Measurements from ENCODE around the gene DSCAML1. TPM values are rescaled to one million over a fixed set of nuclear protein-coding genes. Genes with fewer than 3 reads are reported as not detected.

DSCAML1 gene
- total RNA-seq, 2 experiments from 2014 or later, result 1.4 to 3.1 TPM

DNA sequence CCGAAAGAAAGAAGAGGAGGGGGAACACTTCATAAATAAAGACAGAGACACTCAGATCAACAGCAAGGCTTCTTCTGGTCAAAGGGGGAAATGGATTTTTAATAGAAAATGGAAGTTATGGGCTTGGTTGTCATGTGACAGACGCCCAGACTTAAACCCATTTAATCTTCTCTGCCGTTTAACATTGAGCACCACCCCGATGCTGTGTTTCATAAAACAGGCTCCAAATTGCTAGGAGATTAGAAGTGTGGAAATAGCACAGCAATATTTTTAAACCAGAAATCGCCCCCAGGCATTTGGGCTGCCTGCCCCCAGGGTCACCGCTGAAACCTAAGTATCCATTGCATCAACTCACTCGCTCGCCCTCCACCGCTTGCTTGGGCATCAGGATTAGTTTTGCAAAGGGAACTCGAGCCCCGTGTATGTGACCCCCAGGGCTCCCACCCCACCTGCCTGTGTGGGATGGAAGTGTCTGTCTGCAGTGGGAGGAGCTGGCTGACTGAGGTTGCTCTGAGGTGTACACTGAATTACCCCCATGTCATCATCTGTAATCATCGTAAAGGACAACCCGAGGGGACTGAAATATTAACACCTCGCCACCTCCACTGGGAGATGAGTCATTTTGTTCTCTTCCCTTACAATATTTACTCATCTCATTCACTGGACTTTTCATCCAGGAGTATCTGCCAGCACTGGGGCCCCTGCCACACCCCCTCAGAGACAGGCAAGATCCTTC lies 10.7 kb downstream of the DSCAML1 start:
- POLR2A ChIA-PET, result no interaction called here
- H3K27ac Mint-ChIP-seq, result no peak overlapping the region
- H3K9me3 Mint-ChIP-seq, result no peaks in the 10 kb centered on the region
- ATAC-seq (ENCODE audit: low read depth) (no peak), DNase-seq (no peak)
- H3K27me3 Mint-ChIP-seq, result peaks cover 16% of the 10 kb centered on the region
- no peak overlapping the region for H3K4me3 Mint-ChIP-seq
- H3K36me3 Mint-ChIP-seq, result no peaks in the 10 kb centered on the region
- H3K4me1 Mint-ChIP-seq, result no peaks in the 10 kb centered on the region

DNA sequence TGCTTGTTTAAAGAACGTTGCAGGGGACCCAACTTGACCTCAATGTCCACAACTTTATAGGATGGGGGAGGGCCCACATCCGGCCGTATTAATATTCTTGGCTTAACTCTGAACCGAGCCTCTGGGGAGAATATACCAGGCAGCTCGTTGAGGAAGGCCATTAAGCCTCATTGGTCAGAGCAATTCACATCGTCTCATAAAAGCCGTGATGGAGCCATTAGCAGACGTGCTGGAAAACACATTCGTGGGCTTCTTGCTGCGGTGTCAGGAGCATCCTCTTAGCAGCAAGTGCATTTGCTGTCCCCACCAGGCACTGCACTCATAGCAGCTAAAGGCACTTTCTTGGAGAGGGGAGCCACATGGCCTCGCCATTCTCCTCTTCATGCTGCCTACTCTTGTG lies 14.9 kb downstream of the DSCAML1 start:
- Mint-ChIP-seq H3K4me3 (no peak overlapping the region), H3K27ac (no peak overlapping the region), H3K4me1 (no peaks in the 10 kb centered on the region), H3K9me3 (no peaks in the 10 kb centered on the region), H3K27me3 (peaks cover 10% of the 10 kb centered on the region), H3K36me3 (no peaks in the 10 kb centered on the region)
- DNase-seq (no peak), ATAC-seq (ENCODE audit: low read depth) (no peak)
- POLR2A ChIA-PET, result no interaction called here

DNA sequence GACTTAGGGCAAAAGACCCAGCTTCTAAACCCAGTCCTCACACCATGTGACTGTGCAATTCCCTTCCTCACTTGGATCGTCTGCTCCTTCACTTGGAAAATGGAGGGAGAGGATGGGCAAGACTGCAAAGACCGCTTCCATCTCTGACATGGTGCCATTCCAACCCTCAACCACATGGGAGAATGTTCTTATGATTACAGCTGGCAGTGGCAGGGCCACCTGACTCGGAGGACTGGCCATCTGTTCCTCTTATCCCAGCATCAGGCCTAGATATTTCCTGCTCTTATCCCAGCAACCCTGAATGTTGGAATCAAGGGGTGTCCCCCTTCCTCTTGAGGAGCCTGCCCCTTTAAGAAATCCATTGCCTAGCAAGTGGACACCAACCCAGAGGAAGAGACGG lies 15.4 kb downstream of the DSCAML1 start:
- DNase-seq (no peak), ATAC-seq (ENCODE audit: low read depth) (no peak)
- H3K9me3 Mint-ChIP-seq, result no peaks in the 10 kb centered on the region
- no peak overlapping the region for H3K4me3 Mint-ChIP-seq
- no peaks in the 10 kb centered on the region for H3K4me1 Mint-ChIP-seq
- no peak overlapping the region for H3K27ac Mint-ChIP-seq
- H3K27me3 Mint-ChIP-seq, result peaks cover 10% of the 10 kb centered on the region
- POLR2A ChIA-PET, result no interaction called here
- H3K36me3 Mint-ChIP-seq, result no peaks in the 10 kb centered on the region

DNA sequence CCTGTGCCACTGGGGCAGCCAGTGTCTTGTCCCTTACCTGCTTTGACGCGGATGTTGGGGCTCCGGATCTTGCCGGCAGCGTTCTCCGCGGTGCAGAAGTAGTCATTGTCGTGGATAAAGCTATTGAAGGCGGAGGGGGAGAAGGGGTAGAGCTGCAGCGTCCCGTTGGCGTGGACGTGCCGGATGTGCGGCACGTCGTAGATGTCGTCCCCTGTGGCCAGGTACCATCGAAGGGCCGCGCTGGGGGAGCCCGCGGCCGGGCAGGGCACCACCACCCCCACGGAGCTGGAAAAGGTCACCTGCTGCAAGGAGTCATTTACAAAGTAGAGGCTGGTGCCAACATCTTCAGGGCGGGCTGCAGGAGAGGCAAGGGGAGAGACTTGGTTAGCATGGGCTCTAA lies 16.6 kb downstream of the DSCAML1 start:
- POLR2A ChIA-PET, result no interaction called here
- Mint-ChIP-seq H3K27ac (no peak overlapping the region), H3K27me3 (peaks cover 7% of the 10 kb centered on the region), H3K4me1 (no peaks in the 10 kb centered on the region), H3K9me3 (no peaks in the 10 kb centered on the region), H3K36me3 (no peaks in the 10 kb centered on the region), H3K4me3 (no peak overlapping the region)
- no peak for ATAC-seq (ENCODE audit: low read depth)
- DNase-seq, result no peak

DNA sequence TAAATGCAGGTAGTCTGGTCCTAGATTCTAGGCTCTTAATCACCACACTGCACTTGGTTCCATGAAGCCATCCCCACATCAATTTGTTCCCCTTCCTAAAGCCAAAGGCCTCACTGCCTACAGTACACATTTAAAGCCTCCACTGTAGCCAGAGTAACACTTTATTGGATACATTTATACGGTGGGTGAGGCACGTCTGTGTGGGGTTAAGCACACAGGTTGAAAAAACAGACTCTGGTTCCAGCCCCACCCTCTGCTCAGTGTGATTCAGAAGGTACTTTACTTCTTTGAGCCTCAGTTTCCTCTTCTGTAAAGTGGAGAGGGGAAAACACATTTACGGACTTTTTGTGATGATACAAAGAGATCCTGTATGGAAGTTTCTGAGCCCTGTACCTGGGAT lies 22.5 kb downstream of the DSCAML1 start:
- no peaks in the 10 kb centered on the region for H3K9me3 Mint-ChIP-seq
- POLR2A ChIA-PET, result no interaction called here
- no peak overlapping the region for H3K4me3 Mint-ChIP-seq
- peaks cover 1% of the 10 kb centered on the region for H3K27me3 Mint-ChIP-seq
- H3K27ac Mint-ChIP-seq, result no peak overlapping the region
- no peaks in the 10 kb centered on the region for H3K4me1 Mint-ChIP-seq
- no peaks in the 10 kb centered on the region for H3K36me3 Mint-ChIP-seq
- DNase-seq, result no peak
- ATAC-seq (ENCODE audit: low read depth), result no peak

DNA sequence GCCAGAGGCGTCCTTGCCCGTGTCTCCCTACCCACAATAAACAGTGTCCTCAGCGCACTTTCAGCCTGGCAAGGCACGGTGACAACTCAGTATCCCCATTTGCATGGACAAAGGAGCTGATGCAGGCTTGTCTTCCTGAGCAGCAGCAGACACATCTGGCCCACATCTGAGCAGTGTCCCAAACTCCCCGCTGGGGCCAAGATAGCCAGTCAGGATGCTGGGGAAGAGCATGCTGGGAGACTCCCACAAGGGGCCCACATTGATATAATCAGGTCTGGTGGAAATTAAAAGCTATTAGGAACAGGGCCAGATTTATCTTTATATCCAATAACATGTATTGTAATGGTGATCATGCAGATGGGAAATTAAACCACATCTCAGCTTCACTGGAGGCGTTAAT lies 24.7 kb downstream of the DSCAML1 start:
- H3K27me3 Mint-ChIP-seq, result peaks cover 3% of the 10 kb centered on the region
- POLR2A ChIA-PET, result no interaction called here
- ATAC-seq (ENCODE audit: low read depth) (no peak), DNase-seq (no peak)
- H3K36me3 Mint-ChIP-seq, result no peaks in the 10 kb centered on the region
- H3K9me3 Mint-ChIP-seq, result no peaks in the 10 kb centered on the region
- H3K4me1 Mint-ChIP-seq, result no peaks in the 10 kb centered on the region
- H3K27ac Mint-ChIP-seq, result no peak overlapping the region
- H3K4me3 Mint-ChIP-seq, result no peak overlapping the region

DNA sequence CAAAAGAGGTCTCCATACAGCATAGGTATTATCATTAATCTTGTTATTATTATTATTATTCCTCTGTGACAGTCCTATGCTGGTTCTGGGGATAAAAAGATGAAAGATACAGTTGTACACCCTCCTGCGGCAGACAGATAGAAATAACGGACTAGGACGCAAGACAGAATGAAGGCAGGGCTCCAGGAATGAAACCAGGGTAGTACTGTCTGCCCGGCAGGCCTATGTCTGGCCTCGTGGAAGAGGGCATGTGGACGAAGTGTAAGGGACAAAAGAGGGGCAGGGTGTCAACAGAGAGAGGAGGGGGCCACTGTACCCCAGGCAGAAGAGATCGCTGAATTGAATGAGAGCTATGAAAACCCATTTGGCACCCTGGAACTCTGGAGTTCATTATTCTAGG lies 25.2 kb downstream of the DSCAML1 start:
- ATAC-seq (ENCODE audit: low read depth) (no peak), DNase-seq (no peak)
- no peak overlapping the region for H3K4me3 Mint-ChIP-seq
- peaks cover 3% of the 10 kb centered on the region for H3K27me3 Mint-ChIP-seq
- H3K9me3 Mint-ChIP-seq, result no peaks in the 10 kb centered on the region
- POLR2A ChIA-PET, result no interaction called here
- H3K36me3 Mint-ChIP-seq, result no peaks in the 10 kb centered on the region
- no peaks in the 10 kb centered on the region for H3K4me1 Mint-ChIP-seq
- H3K27ac Mint-ChIP-seq, result no peak overlapping the region

DNA sequence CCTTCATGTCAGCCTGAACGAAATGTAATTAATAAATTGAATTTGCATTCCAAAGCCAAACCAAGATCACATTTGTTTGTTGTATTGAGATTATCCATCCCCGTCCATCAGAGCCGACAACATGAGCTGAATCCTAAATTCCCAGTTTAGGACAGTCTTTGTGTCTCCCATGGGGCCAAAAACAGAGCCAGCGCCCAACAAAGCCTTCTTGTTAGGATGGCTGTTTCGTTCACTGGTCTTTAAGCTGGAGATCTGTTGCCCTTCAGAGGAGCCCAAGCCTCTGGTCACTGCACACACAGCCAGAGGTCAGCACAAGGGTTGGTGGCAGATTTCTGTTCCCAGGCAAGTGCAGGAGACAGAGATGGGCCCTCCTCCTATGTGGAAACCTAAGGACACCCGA lies 25.8 kb downstream of the DSCAML1 start:
- no peak for DNase-seq
- Mint-ChIP-seq H3K27me3 (peaks cover 3% of the 10 kb centered on the region), H3K4me1 (no peaks in the 10 kb centered on the region), H3K36me3 (no peaks in the 10 kb centered on the region), H3K27ac (no peak overlapping the region), H3K9me3 (no peaks in the 10 kb centered on the region), H3K4me3 (no peak overlapping the region)
- ATAC-seq (ENCODE audit: low read depth), result no peak
- POLR2A ChIA-PET, result no interaction called here

DNA sequence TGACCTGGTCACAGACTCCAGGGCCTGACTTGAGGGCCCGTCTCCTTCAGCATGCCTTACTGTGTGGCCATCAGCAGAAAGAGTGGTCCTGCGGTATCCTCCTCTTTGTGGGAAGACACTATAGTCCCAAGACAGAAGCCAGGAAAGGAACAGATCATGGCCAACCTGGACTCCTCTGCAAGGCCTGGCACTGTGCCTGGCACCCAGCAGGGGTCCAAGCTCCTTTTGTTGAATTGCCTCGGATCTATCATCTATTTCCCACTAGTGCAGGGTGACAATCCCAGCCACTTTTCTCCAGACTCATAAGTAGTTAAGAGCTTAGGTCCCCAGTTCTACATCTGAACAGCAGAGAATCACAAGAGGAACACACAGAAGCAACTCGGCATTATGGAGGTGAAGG lies 27.0 kb downstream of the DSCAML1 start:
- Mint-ChIP-seq H3K9me3 (no peaks in the 10 kb centered on the region), H3K27me3 (peaks cover 3% of the 10 kb centered on the region), H3K4me1 (no peaks in the 10 kb centered on the region), H3K27ac (no peak overlapping the region), H3K36me3 (no peaks in the 10 kb centered on the region), H3K4me3 (no peak overlapping the region)
- no peak for DNase-seq
- ATAC-seq (ENCODE audit: low read depth), result no peak
- POLR2A ChIA-PET, result no interaction called here

DNA sequence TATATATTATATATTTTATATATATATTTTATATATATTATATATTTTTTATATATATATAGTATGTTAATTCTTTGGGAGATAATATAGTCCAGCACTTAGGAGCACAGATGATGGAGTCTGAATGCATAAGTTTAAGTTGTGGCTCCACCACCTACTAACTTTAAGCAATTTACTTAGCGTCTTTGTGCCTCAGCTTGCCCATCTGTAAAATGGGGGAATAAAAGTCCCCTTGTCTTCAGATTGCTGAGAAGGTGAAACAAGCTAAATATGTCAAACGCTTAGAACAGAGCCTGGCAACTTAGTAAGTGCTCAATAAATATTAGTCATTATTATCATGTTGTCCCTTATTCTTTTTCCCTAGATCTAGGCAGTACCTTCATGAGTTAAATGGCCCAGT lies 27.5 kb downstream of the DSCAML1 start:
- POLR2A ChIA-PET, result no interaction called here
- Mint-ChIP-seq H3K27ac (no peak overlapping the region), H3K27me3 (peaks cover 3% of the 10 kb centered on the region), H3K9me3 (no peaks in the 10 kb centered on the region), H3K4me1 (no peaks in the 10 kb centered on the region), H3K36me3 (no peaks in the 10 kb centered on the region), H3K4me3 (no peak overlapping the region)
- ATAC-seq (ENCODE audit: low read depth), result no peak
- DNase-seq, result no peak

DNA sequence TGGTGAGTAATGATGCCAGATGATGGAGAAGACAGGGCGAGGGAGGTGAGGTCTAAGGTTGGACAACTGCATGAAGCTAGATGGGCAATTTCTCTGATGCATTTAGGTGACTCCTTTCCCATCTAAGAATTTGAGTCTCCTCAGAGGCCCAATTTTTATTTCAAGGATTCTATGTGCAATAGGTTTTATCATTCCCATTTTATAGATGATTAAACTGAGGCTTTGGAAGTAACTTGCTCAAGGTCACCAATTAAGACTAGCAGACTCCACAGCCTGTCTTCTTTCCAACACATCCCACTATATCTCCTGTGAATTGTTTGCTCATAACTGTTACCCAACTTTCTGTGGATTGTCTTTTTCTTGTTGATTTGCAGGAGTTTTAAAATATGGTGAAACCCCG lies 28.5 kb downstream of the DSCAML1 start:
- H3K36me3 Mint-ChIP-seq, result no peaks in the 10 kb centered on the region
- DNase-seq (no peak), ATAC-seq (ENCODE audit: low read depth) (no peak)
- H3K27me3 Mint-ChIP-seq, result peaks cover 5% of the 10 kb centered on the region
- H3K4me3 Mint-ChIP-seq, result no peak overlapping the region
- POLR2A ChIA-PET, result no interaction called here
- no peak overlapping the region for H3K27ac Mint-ChIP-seq
- H3K4me1 Mint-ChIP-seq, result no peaks in the 10 kb centered on the region
- H3K9me3 Mint-ChIP-seq, result no peaks in the 10 kb centered on the region

DNA sequence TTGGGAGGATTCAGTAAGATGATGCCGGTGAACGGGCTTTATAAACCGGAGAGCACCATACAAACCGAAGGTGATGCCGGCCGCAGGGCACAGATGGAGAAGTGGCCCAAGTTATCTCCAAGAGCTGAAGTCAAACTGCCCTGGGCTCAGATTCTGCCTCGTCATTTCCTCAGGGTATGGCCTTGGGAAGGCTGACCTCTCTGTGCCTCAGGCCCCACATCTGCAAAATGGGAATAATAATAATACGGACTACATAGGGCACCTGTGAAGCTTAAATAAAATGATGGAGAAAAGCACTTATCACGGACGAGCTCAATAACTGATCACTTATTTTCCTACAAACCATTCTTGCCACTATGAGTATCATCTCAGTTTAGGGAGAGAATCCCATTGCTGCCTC lies 29.9 kb downstream of the DSCAML1 start:
- POLR2A ChIA-PET, result no interaction called here
- Mint-ChIP-seq H3K36me3 (no peaks in the 10 kb centered on the region), H3K27me3 (peaks cover 5% of the 10 kb centered on the region), H3K4me1 (no peaks in the 10 kb centered on the region), H3K27ac (no peak overlapping the region), H3K9me3 (no peaks in the 10 kb centered on the region), H3K4me3 (no peak overlapping the region)
- DNase-seq, result no peak
- no peak for ATAC-seq (ENCODE audit: low read depth)

DNA sequence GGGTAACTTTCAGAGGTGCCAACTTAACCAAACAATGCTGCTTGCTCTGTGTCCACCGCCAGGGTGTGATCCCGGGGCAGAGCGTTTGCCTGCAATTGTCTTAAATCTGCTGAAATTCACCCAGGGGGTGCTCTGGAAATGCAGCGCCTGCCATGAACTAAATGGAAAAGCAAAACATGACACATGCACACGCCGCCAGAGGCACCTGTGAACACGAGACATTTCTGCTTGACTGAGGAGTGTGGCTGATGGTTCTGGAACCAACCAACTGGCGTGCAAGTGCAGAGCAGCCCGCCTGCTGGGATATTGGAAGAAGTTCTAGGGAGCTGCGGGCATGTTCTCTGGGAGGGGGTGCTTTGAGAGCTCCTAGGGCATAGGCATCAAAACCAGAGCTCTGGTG lies 30.4 kb downstream of the DSCAML1 start:
- ATAC-seq (ENCODE audit: low read depth) (no peak), DNase-seq (no peak)
- H3K9me3 Mint-ChIP-seq, result no peaks in the 10 kb centered on the region
- no peak overlapping the region for H3K4me3 Mint-ChIP-seq
- POLR2A ChIA-PET, result no interaction called here
- H3K36me3 Mint-ChIP-seq, result no peaks in the 10 kb centered on the region
- no peaks in the 10 kb centered on the region for H3K4me1 Mint-ChIP-seq
- H3K27me3 Mint-ChIP-seq, result peaks cover 5% of the 10 kb centered on the region
- H3K27ac Mint-ChIP-seq, result no peak overlapping the region

DNA sequence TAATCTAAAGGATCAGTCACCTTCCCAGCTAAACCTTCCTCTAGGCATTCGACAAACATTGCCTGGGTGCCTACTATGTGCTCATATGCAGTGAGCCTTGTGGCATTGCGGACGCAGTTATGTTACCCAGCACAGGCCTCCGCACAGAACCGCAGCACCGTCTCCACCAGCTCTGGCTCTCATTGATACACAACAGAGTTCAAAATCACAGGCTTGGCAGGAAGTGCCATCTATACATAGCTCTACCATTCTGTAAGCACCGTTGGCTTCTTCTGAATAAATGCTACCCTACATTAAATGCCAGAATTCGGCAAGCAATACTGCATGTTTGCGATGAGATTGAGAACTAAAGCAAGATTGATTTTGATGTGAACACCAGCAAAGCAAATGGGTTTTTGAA lies 31.0 kb downstream of the DSCAML1 start:
- H3K4me3 Mint-ChIP-seq, result no peak overlapping the region
- no peaks in the 10 kb centered on the region for H3K9me3 Mint-ChIP-seq
- ATAC-seq (ENCODE audit: low read depth), result no peak
- POLR2A ChIA-PET, result no interaction called here
- H3K4me1 Mint-ChIP-seq, result no peaks in the 10 kb centered on the region
- DNase-seq, result no peak
- H3K27me3 Mint-ChIP-seq, result peaks cover 5% of the 10 kb centered on the region
- no peak overlapping the region for H3K27ac Mint-ChIP-seq
- H3K36me3 Mint-ChIP-seq, result no peaks in the 10 kb centered on the region

DNA sequence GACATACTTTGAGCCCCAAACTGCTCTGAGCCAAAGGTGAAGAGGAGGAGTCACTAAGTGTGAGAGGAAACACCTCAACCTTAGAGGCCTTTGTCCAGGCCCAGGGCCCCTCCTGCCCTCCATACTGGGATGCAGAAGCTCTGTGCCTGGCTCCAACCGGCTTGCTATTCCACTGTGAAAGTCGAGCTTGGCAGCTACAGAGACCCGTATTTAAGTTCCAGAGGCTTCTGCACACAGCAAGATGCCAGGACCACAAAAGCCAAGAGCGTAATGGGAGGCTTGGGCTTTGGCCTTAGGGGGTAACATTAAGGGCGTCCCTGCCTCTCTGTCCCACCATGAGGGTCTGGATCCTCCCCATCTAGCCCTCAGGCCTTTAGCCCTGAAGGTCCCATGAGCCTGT lies 31.9 kb downstream of the DSCAML1 start:
- DNase-seq, result no peak
- POLR2A ChIA-PET, result no interaction called here
- Mint-ChIP-seq H3K9me3 (no peaks in the 10 kb centered on the region), H3K27ac (no peak overlapping the region), H3K4me3 (no peak overlapping the region), H3K27me3 (peaks cover 5% of the 10 kb centered on the region), H3K4me1 (no peaks in the 10 kb centered on the region), H3K36me3 (no peaks in the 10 kb centered on the region)
- no peak for ATAC-seq (ENCODE audit: low read depth)

All from activated naive CD8-positive, alpha-beta T cell treated with anti-CD3 and anti-CD28 coated beads, Interleukin-2, amount 10 ng/mL, durations not matched to agents 7 days and 5 days (primary cell).